Aorta (tissue), 5 donors: ENCODE results near the gene RRP9. TPM values are rescaled to one million over a fixed set of nuclear protein-coding genes. Genes with fewer than 3 reads are reported as not detected.
"Not testable (repeated sequence)": the region's sequence is repeated elsewhere in the genome, so short reads cannot be mapped to it uniquely, and the experiment has no call there.

Source experiments
- ATAC-seq: fragments of 200-7000 bp; cut with Tn5 transposase; one replicate; pipeline ENCODE4 v1.9.1; 2022; ENCODE audit warnings: moderate library complexity; ENCODE audit not compliant: low FRiP score
- DNase-seq, 2 donors: peaks; one replicate each; pipeline ENCODE4 v3.0.0-alpha.2; 2020
- H3K27ac ChIP-seq, 2 donors: one replicate each; pipeline ENCODE4 v1.5.1; 2013; ENCODE audit warnings: low read length in 2 of 2, mild to moderate bottlenecking in 2 of 2, moderate library complexity in 2 of 2, control low read depth in 1 of 2, inconsistent platforms in 1 of 2, low read depth in 1 of 2
- H3K27me3 ChIP-seq, 2 donors: one replicate each; pipeline ENCODE4 v1.6.1; 2013; ENCODE audit warnings: control low read depth in 1 of 2, low read length in 1 of 2, mild to moderate bottlenecking in 1 of 2, moderate library complexity in 1 of 2; ENCODE audit not compliant: insufficient read depth in 2 of 2, control insufficient read depth in 1 of 2
- H3K36me3 ChIP-seq, 2 donors: one replicate each; pipeline ENCODE4 v1.6.1; 2013; ENCODE audit warnings: control low read depth in 1 of 2, low read length in 1 of 2, mild to moderate bottlenecking in 1 of 2; ENCODE audit not compliant: insufficient read depth in 2 of 2, control insufficient read depth in 1 of 2
- H3K4me1 ChIP-seq, 2 donors: one replicate each; pipeline ENCODE4 v1.6.1; 2013; ENCODE audit warnings: low read length in 2 of 2, control low read depth in 1 of 2, mild to moderate bottlenecking in 1 of 2, moderate library complexity in 1 of 2; ENCODE audit not compliant: insufficient read depth in 2 of 2, control insufficient read depth in 1 of 2
- H3K4me3 ChIP-seq, 2 donors: one replicate each; pipeline ENCODE4 v1.5.1; 2013; ENCODE audit warnings: low read length in 2 of 2, control low read depth in 1 of 2, mild to moderate bottlenecking in 1 of 2
- H3K9me3 ChIP-seq: one replicate; pipeline ENCODE4 v1.6.1; 2013; ENCODE audit warnings: mild to moderate bottlenecking, low read length; ENCODE audit not compliant: control insufficient read depth
- WGBS, 2 donors: extraction: QIAGEN DNeasy Blood & Tissue Kit; methylation state at CpG; one replicate each; pipeline ENCODE4 v1.1.7; 2013; 5-methylcytosine and 5-hydroxymethylcytosine counted together
- intact Hi-C, 2 donors: fragments of 100-400 bp; cut with DNase I; formaldehyde crosslinking; loops; one replicate each; pipeline versions ENCODE4 v1.14.2 to v1.15.0; 2022
- polyA plus RNA-seq, 2 donors: library from polyadenylated mRNA; stranded (reverse); fragments of 200-250 nt; gene quantifications; one replicate each; pipeline ENCODE4 v1.2.3, GENCODE V29; 2013
- total RNA-seq, 2 donors: library from RNA; stranded (reverse); fragmentation: NEBNext Ultra II Directional; extraction: Animal tissue kit (Norgen Biotek cat#: 25700); gene quantifications; one replicate each; pipeline ENCODE4 v1.2.1, GENCODE V29; 2021
- donor health status: healthy with polysubstance abuse.
- donor health status: Bipolar disorder and iron deficiency.
- donor health status: DM: no; HTN: no; CAD: no.
- donor health status: DM: no; HTN: no; CAD: no.
- donor health status: DM: yes; HTN: yes; CAD: no.

RRP9 gene
- total and polyA plus RNA-seq, 4 donors, result 5.0 to 11.4 (median 10.2) TPM

- Histone ChIP-seq H3K9me3 (no peaks in the 10 kb centered on the region), H3K4me3 (no peak overlapping the region), H3K27ac (no peak overlapping the region), H3K4me1 (no peaks in the 10 kb centered on the region), H3K36me3 (peaks cover 0 to 9% of the 10 kb centered on the region in 2 donors), H3K27me3 (no peaks in the 10 kb centered on the region)
- DNase-seq, result peak in 1 of 2 donors; percentile 42
- WGBS, 2 donors, result 90 to 93% methylated on average over 6 of the region's 6 CpGs
- intact Hi-C loops, result no loop called here
- no peak for ATAC-seq
These were observed 9.9 kb downstream of the RRP9 start for GRCh38 chr3:51931756-51932155.

DNA sequence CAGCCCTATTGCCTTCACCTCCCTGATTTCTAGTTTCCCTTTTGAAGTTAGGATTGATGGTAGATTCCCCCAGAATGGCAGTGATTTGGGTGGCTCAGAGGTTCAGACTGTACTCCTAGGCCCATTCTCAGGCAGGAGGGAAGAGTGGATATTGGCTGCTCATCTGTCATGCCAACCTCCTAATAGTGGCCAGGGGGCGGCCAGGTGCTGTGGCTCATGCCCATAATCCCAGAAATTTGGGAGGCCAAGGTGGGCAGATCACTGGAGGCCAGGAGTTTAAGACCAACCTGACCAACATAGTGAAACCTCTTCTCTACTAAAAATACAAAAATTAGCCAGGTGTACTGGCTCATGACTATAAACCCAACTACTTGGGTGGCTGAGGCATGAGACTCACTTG, 11.3 kb downstream of the RRP9 start:
- Histone ChIP-seq H3K36me3 (peaks cover 0 to 9% of the 10 kb centered on the region in 2 donors), H3K9me3 (no peaks in the 10 kb centered on the region), H3K27me3 (no peaks in the 10 kb centered on the region), H3K27ac (no peak overlapping the region), H3K4me1 (no peaks in the 10 kb centered on the region), H3K4me3 (no peak overlapping the region)
- intact Hi-C loops, result no loop called here
- no peak for ATAC-seq
- WGBS, 2 donors, result 75 to 92% methylated on average over 1 of the region's 1 CpG
- DNase-seq, result no peak

DNA sequence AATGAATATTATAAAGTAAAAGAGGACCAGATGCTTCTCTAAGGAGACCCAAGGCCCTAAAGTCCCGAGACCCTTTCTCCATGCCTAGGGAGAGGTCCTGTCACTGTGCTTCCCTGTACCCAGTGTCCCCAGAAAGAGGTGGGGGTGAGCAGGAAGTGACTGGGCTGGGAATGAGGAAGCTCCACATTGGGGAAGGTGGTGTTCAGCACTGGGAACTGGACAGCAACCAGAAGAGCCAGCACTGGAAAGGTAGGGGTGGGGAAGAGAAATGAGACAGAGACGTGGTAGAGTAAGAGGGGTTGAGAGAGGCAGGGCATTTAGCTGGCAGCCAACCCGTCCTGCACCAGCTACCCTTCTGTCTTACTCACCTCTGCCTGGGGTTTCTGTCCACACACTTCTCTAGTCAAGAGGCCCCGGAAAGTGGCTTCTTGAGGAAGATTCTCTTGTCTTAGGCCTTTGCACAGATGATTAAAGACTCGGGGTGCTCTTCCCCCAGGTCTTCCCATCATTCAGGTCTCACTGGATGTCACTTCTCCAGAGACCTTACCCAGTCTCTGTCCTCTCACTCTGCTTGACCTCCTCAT, 12.2 kb downstream of the RRP9 start:
- Histone ChIP-seq H3K27ac (no peak overlapping the region), H3K27me3 (no peaks in the 10 kb centered on the region), H3K9me3 (no peaks in the 10 kb centered on the region), H3K4me3 (no peak overlapping the region), H3K4me1 (no peaks in the 10 kb centered on the region), H3K36me3 (peaks cover 0 to 6% of the 10 kb centered on the region in 2 donors)
- 64 to 68% methylated on average over 5 of the region's 5 CpGs for WGBS, 2 donors
- no peak for DNase-seq
- intact Hi-C loops, result no loop called here
- ATAC-seq, result no peak

- 86 to 100% methylated on average over 3 of the region's 3 CpGs for WGBS, 2 donors
- H3K4me1 ChIP-seq, H3K27me3 ChIP-seq, DNase-seq, H3K9me3 ChIP-seq, intact Hi-C loops, H3K4me3 ChIP-seq, H3K27ac ChIP-seq, H3K36me3 ChIP-seq, ATAC-seq: not testable (repeated sequence)
These were observed 12.7 kb downstream of the RRP9 start for GRCh38 chr3:51928981-51929380.

- Histone ChIP-seq H3K36me3 (peaks cover 0 to 3% of the 10 kb centered on the region in 2 donors), H3K9me3 (no peaks in the 10 kb centered on the region), H3K4me3 (no peak overlapping the region), H3K27ac (no peak overlapping the region), H3K27me3 (no peaks in the 10 kb centered on the region), H3K4me1 (no peaks in the 10 kb centered on the region)
- no peak for DNase-seq
- WGBS, 2 donors, result 93 to 94% methylated on average over 7 of the region's 7 CpGs
- intact Hi-C loops, result no loop called here
- peak; percentile 52 for ATAC-seq
These were observed 13.3 kb downstream of the RRP9 start for GRCh38 chr3:51928438-51928837.

- intact Hi-C loops, result no loop called here
- DNase-seq (no peak), ATAC-seq (no peak)
- Histone ChIP-seq H3K36me3 (no peaks in the 10 kb centered on the region), H3K9me3 (no peaks in the 10 kb centered on the region), H3K4me1 (no peaks in the 10 kb centered on the region), H3K27ac (no peak overlapping the region), H3K27me3 (no peaks in the 10 kb centered on the region), H3K4me3 (no peak overlapping the region)
- WGBS, 2 donors, result 90 to 91% methylated on average over 5 of the region's 5 CpGs
These were observed 14.4 kb downstream of the RRP9 start for GRCh38 chr3:51927061-51927977.

GRCh38 chr3:51921081-51921578, 20.6 kb downstream of the RRP9 start:
- Histone ChIP-seq H3K4me1 (no peaks in the 10 kb centered on the region), H3K4me3 (no peak overlapping the region)
- 79% methylated on average over 11 of the region's 11 CpGs for WGBS, 2 donors

DNA sequence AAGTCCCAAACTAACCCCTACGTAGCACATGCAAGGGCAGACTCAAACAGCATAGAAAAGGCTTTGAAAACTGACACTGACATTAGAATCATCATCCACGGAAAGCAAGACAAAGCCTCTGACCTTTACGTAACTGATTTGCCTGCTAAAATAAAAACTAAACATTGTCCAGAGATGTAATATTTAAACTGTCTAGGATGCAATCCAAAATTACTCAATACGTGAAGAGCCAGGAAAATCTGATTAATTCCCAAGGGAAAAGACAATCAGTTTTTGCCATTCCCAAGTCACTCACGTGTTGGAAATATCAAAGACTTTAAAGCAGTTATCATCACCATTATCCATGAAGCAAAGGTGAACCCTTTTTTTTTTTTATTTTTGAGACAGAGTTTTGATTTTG, 25.3 kb downstream of the RRP9 start:
- no peaks in the 10 kb centered on the region for H3K9me3 ChIP-seq
- intact Hi-C loops, result no loop called here
- H3K4me3 ChIP-seq, result no peak overlapping the region
- ATAC-seq, result no peak
- no peaks in the 10 kb centered on the region for H3K4me1 ChIP-seq
- H3K27ac ChIP-seq, result no peak overlapping the region
- H3K36me3 ChIP-seq, result no peaks in the 10 kb centered on the region
- H3K27me3 ChIP-seq, result no peaks in the 10 kb centered on the region
- no peak for DNase-seq
- WGBS, 2 donors, result 50 to 54% methylated on average over 5 of the region's 5 CpGs

More at GRCh38 chr3:51921081-51921578, 20.6 kb downstream of the RRP9 start:
- intact Hi-C loops, result no loop called here
- DNase-seq (no peak), ATAC-seq (no peak)
- no peaks in the 10 kb centered on the region for H3K36me3 ChIP-seq
- no peaks in the 10 kb centered on the region for H3K27me3 ChIP-seq
- H3K27ac ChIP-seq, result no peak overlapping the region
- H3K9me3 ChIP-seq, result no peaks in the 10 kb centered on the region
